ENCODE data around the gene TMEM181. TPM values are rescaled to one million over a fixed set of nuclear protein-coding genes. Genes with fewer than 3 reads are reported as not detected.

The TMEM181 gene
- total and polyA plus RNA-seq, 2 donors (not counting 1 experiment from before 2014, with no cell fraction given), result 2.8 to 9.3 TPM

DNA sequence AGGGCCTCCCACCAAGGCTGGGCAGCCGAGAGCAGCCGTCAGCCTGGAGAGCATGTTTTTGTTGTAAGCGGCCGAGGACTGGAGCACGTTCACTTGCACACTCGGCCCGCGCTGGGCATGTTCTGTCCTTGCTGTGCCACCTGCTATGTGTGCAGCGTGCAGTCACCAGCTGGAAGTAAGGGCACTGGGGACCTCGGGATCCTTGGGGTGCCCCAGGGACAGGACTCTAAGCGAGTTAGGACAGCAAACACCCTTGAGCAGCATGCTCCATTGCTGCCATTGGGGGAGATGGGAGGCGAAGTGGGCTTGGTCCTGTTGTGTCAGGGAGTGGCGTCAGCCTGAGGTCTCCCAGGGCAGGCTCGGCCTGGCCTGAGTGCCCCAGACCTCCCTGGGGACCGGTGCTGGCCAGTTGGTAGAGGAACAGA, 66.0 kb downstream of the TMEM181 start:
- ATAC-seq (ENCODE audit: low read depth) (no peak), DNase-seq (no peak)
- H3K27ac ChIP-seq (ENCODE audit: low read length in 2 of 2), result no peak overlapping the region
- TF ChIP-seq EZH2 (IDR thresholded peaks at IDR 0.05; ENCODE audit: borderline replicate concordance, insufficient read depth, low read depth, low read length, poor library complexity, severe bottlenecking), result no peak
- TF ChIP-seq, protein P1, sequence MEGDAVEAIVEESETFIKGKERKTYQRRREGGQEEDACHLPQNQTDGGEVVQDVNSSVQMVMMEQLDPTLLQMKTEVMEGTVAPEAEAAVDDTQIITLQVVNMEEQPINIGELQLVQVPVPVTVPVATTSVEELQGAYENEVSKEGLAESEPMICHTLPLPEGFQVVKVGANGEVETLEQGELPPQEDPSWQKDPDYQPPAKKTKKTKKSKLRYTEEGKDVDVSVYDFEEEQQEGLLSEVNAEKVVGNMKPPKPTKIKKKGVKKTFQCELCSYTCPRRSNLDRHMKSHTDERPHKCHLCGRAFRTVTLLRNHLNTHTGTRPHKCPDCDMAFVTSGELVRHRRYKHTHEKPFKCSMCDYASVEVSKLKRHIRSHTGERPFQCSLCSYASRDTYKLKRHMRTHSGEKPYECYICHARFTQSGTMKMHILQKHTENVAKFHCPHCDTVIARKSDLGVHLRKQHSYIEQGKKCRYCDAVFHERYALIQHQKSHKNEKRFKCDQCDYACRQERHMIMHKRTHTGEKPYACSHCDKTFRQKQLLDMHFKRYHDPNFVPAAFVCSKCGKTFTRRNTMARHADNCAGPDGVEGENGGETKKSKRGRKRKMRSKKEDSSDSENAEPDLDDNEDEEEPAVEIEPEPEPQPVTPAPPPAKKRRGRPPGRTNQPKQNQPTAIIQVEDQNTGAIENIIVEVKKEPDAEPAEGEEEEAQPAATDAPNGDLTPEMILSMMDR (IDR thresholded peaks at IDR 0.05), result no peak
- POLR2A ChIA-PET, result no interaction called here
- no peaks in the 10 kb centered on the region for H3K9me3 ChIP-seq (ENCODE audit: control extremely low read depth in 1 of 3, control insufficient read depth in 2 of 3, insufficient read depth in 1 of 3, low read length in 2 of 3)
- H3K4me1 ChIP-seq (ENCODE audit: control insufficient read depth in 2 of 2, insufficient read depth in 2 of 2, low read length in 2 of 2), result no peaks in the 10 kb centered on the region
- no peaks in the 10 kb centered on the region for H3K79me2 ChIP-seq (ENCODE audit: control insufficient read depth, insufficient read depth, low read length)
- peaks cover 2 to 53% of the 10 kb centered on the region in 2 experiments for H3K36me3 ChIP-seq (replicated peaks in 1 of 2; ENCODE audit: control extremely low read depth in 1 of 2, control insufficient read depth in 1 of 2, extremely low read depth in 1 of 2, insufficient read depth in 2 of 2, low read length in 1 of 2)
- Mint-ChIP-seq H3K27ac (no peak overlapping the region), H3K27me3 (no peaks in the 10 kb centered on the region), H3K4me1 (no peaks in the 10 kb centered on the region), H3K4me3 (no peak overlapping the region), H3K9me3 (ENCODE audit: insufficient read depth) (no peaks in the 10 kb centered on the region)
- H3K4me3 ChIP-seq (ENCODE audit: control extremely low read depth in 1 of 5, extremely low read depth in 1 of 5, insufficient read depth in 1 of 5, low read depth in 2 of 5, low read length in 4 of 5), result no peak overlapping the region
- H3K27me3 ChIP-seq (replicated peaks in 1 of 4; ENCODE audit: control extremely low read depth in 1 of 4, control insufficient read depth in 3 of 4, insufficient read depth in 4 of 4, low read length in 3 of 4), result no peaks in the 10 kb centered on the region
- H4K20me1 ChIP-seq (ENCODE audit: control insufficient read depth, insufficient read depth, low read length, poor library complexity, severe bottlenecking), result no peaks in the 10 kb centered on the region
- no peak overlapping the region for H2AFZ ChIP-seq (ENCODE audit: insufficient read depth, low read depth, low read length, poor library complexity, severe bottlenecking)
- CTCF ChIA-PET, result interaction anchor here (1.3 kb wide), 1 partner anchor 65 kb away, joined by 3 read pairs; no protein-coding TSS in a partner anchor
- H3K9ac ChIP-seq (ENCODE audit: low read length), result no peak overlapping the region
- no peak overlapping the region for H3K4me2 ChIP-seq (replicated peaks; ENCODE audit: low read depth, low read length, poor library complexity, severe bottlenecking)
- intact Hi-C loops (cut with micrococcal nuclease), result no loop called here
- 99% methylated on average over 15 of the region's 15 CpGs for WGBS (ENCODE audit: insufficient coverage)

DNA sequence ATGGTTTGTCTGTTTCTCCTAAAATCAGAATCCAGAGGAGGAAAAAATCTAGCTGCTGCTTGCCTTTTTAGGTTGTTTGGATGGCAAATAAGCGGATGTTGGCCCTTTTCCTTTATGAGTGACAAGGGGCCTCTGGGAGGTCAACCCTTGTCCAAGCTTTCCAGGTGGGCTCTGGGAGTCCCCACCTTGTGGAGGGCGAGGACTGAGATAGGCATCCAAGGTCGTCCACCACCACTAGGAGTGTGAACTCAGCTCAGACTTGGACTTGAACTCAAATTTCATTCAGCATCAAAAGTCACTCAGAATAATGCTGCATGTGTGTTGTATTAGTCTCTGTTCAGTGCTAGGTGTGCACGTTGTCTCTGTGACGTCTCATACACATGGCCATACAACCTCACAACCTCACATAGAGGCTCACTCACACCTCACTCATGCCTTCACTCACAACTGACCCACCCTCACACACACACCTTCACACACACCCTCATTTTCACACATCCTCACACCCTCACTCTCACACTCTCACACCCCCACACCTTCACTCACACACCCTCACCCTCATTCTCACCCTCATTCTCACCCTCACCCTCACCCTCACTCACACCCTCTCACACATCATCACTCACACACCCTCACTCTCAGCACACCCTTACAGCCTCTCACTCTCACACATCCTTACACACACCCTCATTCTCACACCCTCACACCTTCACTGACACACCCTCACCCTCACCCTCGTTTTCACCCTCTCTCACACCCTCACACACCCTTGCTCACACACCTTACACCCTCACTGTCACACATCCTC, 66.7 kb downstream of the TMEM181 start:
- intact Hi-C loops (cut with micrococcal nuclease), result no loop called here
- Histone ChIP-seq H2AFZ (ENCODE audit: insufficient read depth, low read depth, low read length, poor library complexity, severe bottlenecking) (no peak overlapping the region), H3K4me3 (ENCODE audit: control extremely low read depth in 1 of 5, extremely low read depth in 1 of 5, insufficient read depth in 1 of 5, low read depth in 2 of 5, low read length in 4 of 5) (no peak overlapping the region), H3K4me2 (replicated peaks; ENCODE audit: low read depth, low read length, poor library complexity, severe bottlenecking) (no peak overlapping the region), H4K20me1 (ENCODE audit: control insufficient read depth, insufficient read depth, low read length, poor library complexity, severe bottlenecking) (no peaks in the 10 kb centered on the region), H3K9me3 (ENCODE audit: control extremely low read depth in 1 of 3, control insufficient read depth in 2 of 3, insufficient read depth in 1 of 3, low read length in 2 of 3) (no peaks in the 10 kb centered on the region), H3K36me3 (replicated peaks in 1 of 2; ENCODE audit: control extremely low read depth in 1 of 2, control insufficient read depth in 1 of 2, extremely low read depth in 1 of 2, insufficient read depth in 2 of 2, low read length in 1 of 2) (peaks cover 2 to 52% of the 10 kb centered on the region in 2 experiments), H3K9ac (ENCODE audit: low read length) (no peak overlapping the region), H3K27me3 (replicated peaks in 1 of 4; ENCODE audit: control extremely low read depth in 1 of 4, control insufficient read depth in 3 of 4, insufficient read depth in 4 of 4, low read length in 3 of 4) (no peaks in the 10 kb centered on the region), H3K4me1 (ENCODE audit: control insufficient read depth in 2 of 2, insufficient read depth in 2 of 2, low read length in 2 of 2) (no peaks in the 10 kb centered on the region), H3K79me2 (ENCODE audit: control insufficient read depth, insufficient read depth, low read length) (no peaks in the 10 kb centered on the region), H3K27ac (ENCODE audit: low read length in 2 of 2) (no peak overlapping the region)
- TF ChIP-seq, protein P1 (IDR thresholded peaks at IDR 0.05), result no peak
- no peak for TF ChIP-seq EZH2 (IDR thresholded peaks at IDR 0.05; ENCODE audit: borderline replicate concordance, insufficient read depth, low read depth, low read length, poor library complexity, severe bottlenecking)
- H3K4me3 Mint-ChIP-seq, result no peak overlapping the region
- H3K4me1 Mint-ChIP-seq, result no peaks in the 10 kb centered on the region
- ATAC-seq (ENCODE audit: low read depth), result no peak
- POLR2A ChIA-PET, result no interaction called here
- no peaks in the 10 kb centered on the region for H3K27me3 Mint-ChIP-seq
- H3K27ac Mint-ChIP-seq, result no peak overlapping the region
- CTCF ChIA-PET, result interaction anchor here (1.3 kb wide), 1 partner anchor 65 kb away, joined by 3 read pairs; no protein-coding TSS in a partner anchor
- no peak for DNase-seq
- whole genome bisulfite sequencing (ENCODE audit: insufficient coverage), result 97% methylated on average over 5 of the region's 6 CpGs
- no peaks in the 10 kb centered on the region for H3K9me3 Mint-ChIP-seq (ENCODE audit: insufficient read depth)
